Thyroid gland (tissue), 4 donors: ENCODE measurements around the gene PTPRN2.

Experiments
- CTCF ChIP-seq, 6 experiments: fragments of 200-600 bp in 3 of 6; fragments of 450-650 bp in 3 of 6; sonication (generic) in 3 of 6; IDR thresholded peaks; one replicate each; pipeline ENCODE4 v1.5.1; 2016 to 2019; ENCODE audit warnings: antibody characterized with exemption in 6 of 6, mild to moderate bottlenecking in 2 of 6, inconsistent platforms in 1 of 6, moderate library complexity in 1 of 6
- POLR2A ChIP-seq, 2 donors: fragments of 450-650 bp; IDR thresholded peaks; one replicate each; pipeline ENCODE4 v1.6.1; 2017; ENCODE audit warnings: antibody characterized with exemption in 2 of 2, mild to moderate bottlenecking in 2 of 2, moderate library complexity in 1 of 2

- TF ChIP-seq POLR2A (IDR thresholded peaks at IDR 0.05) = no peak
- TF ChIP-seq CTCF (IDR thresholded peaks at IDR 0.05) = no peak
Observed at GRCh38 chr7:157855452-157856213, 732.0 kb downstream of the PTPRN2 start.
